ENCODE results near the gene CSDE1.
"Not testable (repeated sequence)": the region's sequence is repeated elsewhere in the genome, so short reads cannot be mapped to it uniquely, and the experiment has no call there.

Gene CSDE1

GRCh38 chr1:114756949-114757454 is 782 bp downstream of the CSDE1 start:
- peak; percentile 70 to 83 for DNase-seq
- TF ChIP-seq GATA1 (IDR thresholded peaks at IDR 0.05; ENCODE audit: low read depth, low read length), result no peak
- no peak for TF ChIP-seq POLR2A (IDR thresholded peaks at IDR 0.05; ENCODE audit: low read length)

- TF ChIP-seq POLR2A (IDR thresholded peaks at IDR 0.05; ENCODE audit: low read length) (no peak), GATA1 (IDR thresholded peaks at IDR 0.05; ENCODE audit: low read depth, low read length) (no peak)
- peak in 1 of 2 experiments; percentile 39 for DNase-seq
Measured at GRCh38 chr1:114756009-114756892, 1.5 kb downstream of the CSDE1 start.

GRCh38 chr1:114755006-114755931 is 2.5 kb downstream of the CSDE1 start:
- TF ChIP-seq POLR2A (IDR thresholded peaks at IDR 0.05; ENCODE audit: low read length), result no peak
- no peak for TF ChIP-seq GATA1 (IDR thresholded peaks at IDR 0.05; ENCODE audit: low read depth, low read length)
- no peak for DNase-seq

GRCh38 chr1:114753702-114754101 is 4.1 kb downstream of the CSDE1 start:
- not testable (repeated sequence) for DNase-seq

GRCh38 chr1:114753143-114753542 is 4.6 kb downstream of the CSDE1 start:
- DNase-seq, result no peak
- no peak for TF ChIP-seq GATA1 (IDR thresholded peaks at IDR 0.05; ENCODE audit: low read depth, low read length)
- TF ChIP-seq POLR2A (IDR thresholded peaks at IDR 0.05; ENCODE audit: low read length), result no peak

GRCh38 chr1:114750780-114751179 is 7.0 kb downstream of the CSDE1 start:
- TF ChIP-seq POLR2A (IDR thresholded peaks at IDR 0.05; ENCODE audit: low read length) (no peak), GATA1 (IDR thresholded peaks at IDR 0.05; ENCODE audit: low read depth, low read length) (no peak)
- DNase-seq, result no peak

GRCh38 chr1:114749835-114750234 is 7.9 kb downstream of the CSDE1 start:
- no peak for DNase-seq
- no peak for TF ChIP-seq GATA1 (IDR thresholded peaks at IDR 0.05; ENCODE audit: low read depth, low read length)
- no peak for TF ChIP-seq POLR2A (IDR thresholded peaks at IDR 0.05; ENCODE audit: low read length)

GRCh38 chr1:114746450-114747121 is 11.2 kb downstream of the CSDE1 start:
- DNase-seq, result no peak

GRCh38 chr1:114745291-114745690 is 12.5 kb downstream of the CSDE1 start:
- TF ChIP-seq POLR2A (IDR thresholded peaks at IDR 0.05; ENCODE audit: low read length) (no peak), GATA1 (IDR thresholded peaks at IDR 0.05; ENCODE audit: low read depth, low read length) (no peak)
- DNase-seq, result no peak

More at GRCh38 chr1:114746450-114747121, 11.2 kb downstream of the CSDE1 start:
- TF ChIP-seq GATA1 (IDR thresholded peaks at IDR 0.05; ENCODE audit: low read depth, low read length), result no peak
- TF ChIP-seq POLR2A (IDR thresholded peaks at IDR 0.05; ENCODE audit: low read length), result no peak

- no peak for DNase-seq
- no peak for TF ChIP-seq GATA1 (IDR thresholded peaks at IDR 0.05; ENCODE audit: low read depth, low read length)
- TF ChIP-seq POLR2A (IDR thresholded peaks at IDR 0.05; ENCODE audit: low read length), result no peak
Measured at GRCh38 chr1:114741963-114742746, 15.6 kb downstream of the CSDE1 start.

GRCh38 chr1:114740331-114740730 is 17.5 kb downstream of the CSDE1 start:
- no peak for DNase-seq
- no peak for TF ChIP-seq GATA1 (IDR thresholded peaks at IDR 0.05; ENCODE audit: low read depth, low read length)

GRCh38 chr1:114737314-114737849 is 20.4 kb downstream of the CSDE1 start:
- DNase-seq, result no peak
- TF ChIP-seq POLR2A (IDR thresholded peaks at IDR 0.05; ENCODE audit: low read length), result no peak
- no peak for TF ChIP-seq GATA1 (IDR thresholded peaks at IDR 0.05; ENCODE audit: low read depth, low read length)

GRCh38 chr1:114735479-114735878 is 22.3 kb downstream of the CSDE1 start:
- no peak for DNase-seq
- TF ChIP-seq GATA1 (IDR thresholded peaks at IDR 0.05; ENCODE audit: low read depth, low read length) (no peak), POLR2A (IDR thresholded peaks at IDR 0.05; ENCODE audit: low read length) (no peak)

Measured in erythroblast (primary cell).